Measurements from ENCODE around the gene LAMC3.

LAMC3 gene

DNA sequence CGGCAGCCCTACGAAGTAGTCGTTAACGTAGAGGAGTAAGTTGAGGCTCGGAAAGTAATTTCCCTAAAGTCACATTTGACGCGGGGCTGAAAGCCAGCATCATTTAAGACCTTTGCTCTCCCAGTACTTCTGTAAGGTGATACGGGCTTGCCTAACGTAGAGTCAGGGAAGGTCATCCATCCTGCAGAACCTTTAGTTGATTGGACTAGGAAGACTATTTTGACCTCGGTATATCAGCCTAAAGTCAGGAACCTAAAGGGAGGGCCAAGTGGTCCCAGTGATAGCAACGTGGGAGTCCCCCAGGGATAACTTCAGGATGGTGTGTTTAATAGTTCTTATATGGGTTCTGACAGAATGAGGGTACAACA lies 117.1 kb downstream of the LAMC3 start:
- DNase-seq: no peak

DNA sequence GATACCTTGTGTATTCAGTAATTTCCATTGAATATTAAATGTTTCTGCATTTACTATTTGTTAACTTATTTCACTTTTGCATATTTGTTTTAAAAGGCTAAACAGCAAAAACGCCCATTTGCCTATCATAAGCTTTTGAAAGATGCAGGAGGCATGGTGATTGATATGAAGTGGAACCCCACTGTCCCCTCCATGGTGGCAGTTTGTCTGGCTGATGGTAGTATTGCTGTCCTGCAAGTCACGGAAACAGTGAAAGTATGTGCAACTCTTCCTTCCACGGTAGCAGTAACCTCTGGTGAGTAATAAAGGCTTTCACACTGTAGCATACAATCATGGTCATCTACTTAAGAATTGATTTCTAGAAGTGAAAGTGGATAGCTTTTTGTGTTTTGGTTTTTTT lies 120.2 kb downstream of the LAMC3 start:
- DNase-seq: no peak

DNA sequence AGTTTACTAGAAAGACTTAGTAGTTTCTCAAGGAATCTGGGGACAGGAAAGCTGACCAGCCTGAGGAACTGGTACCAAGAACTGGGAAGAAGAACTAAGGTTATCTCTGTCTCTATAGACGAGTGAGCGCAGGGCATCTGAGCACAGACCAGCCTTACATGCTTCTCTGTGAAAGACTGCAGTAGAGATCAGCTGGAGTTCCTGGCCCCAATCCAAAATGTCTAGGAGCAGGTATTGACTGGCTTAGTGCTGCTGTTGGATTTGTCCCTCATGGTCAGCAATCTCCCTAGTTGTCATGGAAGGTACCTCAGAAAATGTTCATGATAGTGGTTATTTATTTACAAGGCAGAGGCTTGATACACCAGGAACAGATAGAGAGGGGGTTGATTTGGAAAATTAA lies 129.7 kb downstream of the LAMC3 start:
- DNase-seq: no peak

DNA sequence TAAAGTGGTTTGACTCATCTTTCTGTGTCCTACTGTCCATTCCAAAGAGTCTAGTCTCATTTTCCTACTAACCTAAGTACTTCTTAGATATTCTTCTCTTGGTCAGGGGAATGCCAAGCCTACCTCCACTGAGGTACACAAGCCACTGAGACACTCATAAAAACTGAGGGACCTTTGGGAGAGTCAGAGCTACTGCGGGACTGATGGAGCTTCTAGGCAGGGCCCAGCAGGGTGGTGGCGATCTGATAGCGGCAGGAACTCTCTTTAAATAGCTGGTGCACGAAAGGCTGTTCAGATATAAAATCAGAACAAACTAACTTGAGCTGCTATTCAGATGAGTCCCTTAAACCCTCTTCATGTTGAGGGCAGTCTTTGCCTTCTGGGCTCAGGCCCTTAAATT lies 131.1 kb downstream of the LAMC3 start:
- no peak for DNase-seq

DNA sequence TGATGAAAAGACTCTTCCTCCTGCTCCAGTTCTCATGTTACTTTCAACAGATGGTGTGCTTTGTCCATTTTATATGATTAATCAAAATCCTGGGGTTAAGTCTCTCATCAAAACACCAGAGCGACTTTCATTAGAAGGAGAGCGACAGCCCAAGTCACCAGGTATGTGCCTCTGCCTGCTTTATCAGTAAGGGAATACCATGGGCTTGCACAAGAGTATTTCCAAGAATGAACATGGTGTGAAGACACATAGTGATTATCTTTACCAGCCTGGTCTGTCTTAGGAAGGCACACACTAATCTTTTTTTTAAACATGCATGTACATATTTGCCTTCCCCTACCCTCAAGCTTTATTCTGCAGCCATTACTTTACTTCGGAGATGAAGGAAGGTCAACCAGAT lies 131.6 kb downstream of the LAMC3 start:
- DNase-seq: no peak

DNA sequence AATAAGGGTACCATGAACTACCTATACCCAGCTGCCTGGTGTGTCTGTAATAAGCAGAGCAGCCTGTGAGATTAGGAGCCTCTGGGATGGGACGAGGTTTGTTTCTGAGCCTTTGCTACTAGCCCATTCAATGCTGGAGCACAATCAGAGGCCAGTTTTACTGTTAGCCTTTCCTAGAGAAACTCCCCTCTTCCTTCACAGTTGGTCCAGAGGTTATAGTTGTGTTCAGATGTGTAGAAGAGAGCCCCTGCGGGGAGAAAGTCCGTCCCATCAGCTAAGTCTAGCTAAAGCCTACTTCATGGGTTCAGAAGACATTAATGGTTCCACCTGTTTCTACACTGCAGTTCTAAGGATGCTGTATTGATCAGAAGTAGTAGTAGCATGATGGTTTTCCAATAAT lies 133.2 kb downstream of the LAMC3 start:
- no peak for DNase-seq
